ENCODE results near the gene ADORA1.

DNA sequence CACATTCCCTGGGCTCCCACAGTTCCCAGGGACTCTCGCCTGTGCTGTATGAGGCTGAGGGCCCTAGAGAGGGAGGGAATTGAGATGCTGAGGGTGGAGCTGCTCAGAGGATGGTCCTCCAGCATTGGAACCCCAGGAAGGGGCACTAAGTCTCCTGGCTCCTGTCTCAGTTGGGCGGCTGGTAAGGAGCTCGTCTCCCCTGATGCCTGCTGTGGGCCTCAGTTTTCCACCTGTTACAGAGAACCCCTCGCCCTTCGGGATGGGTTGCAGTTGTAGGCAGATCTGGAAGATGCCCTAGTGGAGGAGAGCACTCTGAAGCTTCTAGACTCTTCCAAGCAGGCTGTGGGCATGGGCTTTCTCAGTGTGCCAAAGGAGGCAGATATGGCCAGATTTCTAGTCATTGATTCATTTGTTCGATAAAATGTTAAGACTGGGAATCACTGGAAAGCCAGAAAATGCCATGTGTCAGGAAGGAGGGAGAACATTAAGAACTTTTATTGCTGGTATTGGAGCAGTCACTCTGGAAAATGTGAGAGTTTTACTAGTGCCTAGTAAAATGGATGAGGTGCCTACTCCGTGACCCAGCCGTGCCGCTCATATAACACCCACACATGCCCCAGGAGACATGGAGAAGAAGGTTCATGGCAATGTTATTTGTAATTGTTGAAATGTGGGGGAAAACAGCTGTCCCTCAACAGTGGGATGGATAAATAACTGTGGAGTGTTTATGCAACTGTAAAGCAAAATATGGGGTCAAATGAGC lies 48.9 kb downstream of the ADORA1 start:
- TF ChIP-seq, protein P1, sequence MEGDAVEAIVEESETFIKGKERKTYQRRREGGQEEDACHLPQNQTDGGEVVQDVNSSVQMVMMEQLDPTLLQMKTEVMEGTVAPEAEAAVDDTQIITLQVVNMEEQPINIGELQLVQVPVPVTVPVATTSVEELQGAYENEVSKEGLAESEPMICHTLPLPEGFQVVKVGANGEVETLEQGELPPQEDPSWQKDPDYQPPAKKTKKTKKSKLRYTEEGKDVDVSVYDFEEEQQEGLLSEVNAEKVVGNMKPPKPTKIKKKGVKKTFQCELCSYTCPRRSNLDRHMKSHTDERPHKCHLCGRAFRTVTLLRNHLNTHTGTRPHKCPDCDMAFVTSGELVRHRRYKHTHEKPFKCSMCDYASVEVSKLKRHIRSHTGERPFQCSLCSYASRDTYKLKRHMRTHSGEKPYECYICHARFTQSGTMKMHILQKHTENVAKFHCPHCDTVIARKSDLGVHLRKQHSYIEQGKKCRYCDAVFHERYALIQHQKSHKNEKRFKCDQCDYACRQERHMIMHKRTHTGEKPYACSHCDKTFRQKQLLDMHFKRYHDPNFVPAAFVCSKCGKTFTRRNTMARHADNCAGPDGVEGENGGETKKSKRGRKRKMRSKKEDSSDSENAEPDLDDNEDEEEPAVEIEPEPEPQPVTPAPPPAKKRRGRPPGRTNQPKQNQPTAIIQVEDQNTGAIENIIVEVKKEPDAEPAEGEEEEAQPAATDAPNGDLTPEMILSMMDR (conservative IDR thresholded peaks at IDR 0.05 in 1 of 2, IDR thresholded peaks at IDR 0.05 in 1 of 2; ENCODE audit: extremely low read depth in 1 of 2, insufficient read depth in 1 of 2, low read depth in 1 of 2, low read length in 2 of 2): no peak
- no peak for TF ChIP-seq EZH2 (IDR thresholded peaks at IDR 0.05; ENCODE audit: borderline replicate concordance, low read length)
